Measurements from ENCODE around the gene SLC1A7.
A peak's percentile ranks its signal among the peaks of the same experiment; 100 is the strongest.

Gene SLC1A7

DNA sequence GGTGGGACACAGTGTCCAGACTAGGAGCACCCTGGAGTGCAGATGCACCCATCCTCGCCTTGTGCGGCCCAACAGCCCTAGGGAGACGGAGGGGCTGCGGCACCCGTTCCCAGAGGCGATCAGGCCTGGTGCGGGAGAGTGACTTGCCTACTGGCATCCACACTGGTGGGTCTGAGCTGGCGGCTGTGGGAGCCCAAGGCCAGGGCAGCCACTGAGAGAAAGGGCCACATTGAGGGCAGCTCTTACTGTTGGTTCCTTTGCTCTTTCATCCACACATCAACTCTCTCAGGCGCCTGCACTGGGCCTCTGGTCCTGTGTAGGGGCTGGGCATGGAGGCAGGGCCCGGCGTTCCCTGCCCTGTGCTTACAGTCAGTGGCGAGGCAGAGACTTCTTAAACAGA lies 71.8 kb downstream of the SLC1A7 start:
- TF ChIP-seq GATA3 (IDR thresholded peaks at IDR 0.05; ENCODE audit: low read depth, low read length) (no peak), GATA2 (IDR thresholded peaks at IDR 0.05; ENCODE audit: low read depth, low read length) (no peak)

DNA sequence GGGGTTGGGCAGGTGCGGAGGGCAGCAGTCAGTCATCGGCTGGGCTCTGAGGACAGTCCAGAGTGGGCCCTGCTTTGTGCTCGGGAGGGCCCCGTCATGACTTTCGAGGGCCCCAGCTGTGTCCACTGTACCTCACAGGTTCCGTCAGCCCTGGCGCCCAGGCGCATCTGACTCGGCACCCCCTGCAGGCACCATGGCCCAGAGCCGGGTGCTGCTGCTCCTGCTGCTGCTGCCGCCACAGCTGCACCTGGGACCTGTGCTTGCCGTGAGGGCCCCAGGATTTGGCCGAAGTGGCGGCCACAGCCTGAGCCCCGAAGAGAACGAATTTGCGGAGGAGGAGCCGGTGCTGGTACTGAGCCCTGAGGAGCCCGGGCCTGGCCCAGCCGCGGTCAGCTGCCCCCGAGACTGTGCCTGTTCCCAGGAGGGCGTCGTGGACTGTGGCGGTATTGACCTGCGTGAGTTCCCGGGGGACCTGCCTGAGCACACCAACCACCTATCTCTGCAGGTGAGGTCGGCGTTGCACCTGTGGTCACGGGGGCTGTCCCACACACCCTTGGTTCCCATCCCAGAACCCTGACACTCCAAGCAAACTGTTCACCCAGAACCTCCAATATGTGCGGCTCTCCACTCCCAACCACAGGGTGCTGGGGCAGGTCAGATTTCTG lies 72.6 kb downstream of the SLC1A7 start:
- TF ChIP-seq GATA2 (IDR thresholded peaks at IDR 0.05; ENCODE audit: low read depth, low read length), result no peak
- no peak for TF ChIP-seq GATA3 (IDR thresholded peaks at IDR 0.05; ENCODE audit: low read depth, low read length)

DNA sequence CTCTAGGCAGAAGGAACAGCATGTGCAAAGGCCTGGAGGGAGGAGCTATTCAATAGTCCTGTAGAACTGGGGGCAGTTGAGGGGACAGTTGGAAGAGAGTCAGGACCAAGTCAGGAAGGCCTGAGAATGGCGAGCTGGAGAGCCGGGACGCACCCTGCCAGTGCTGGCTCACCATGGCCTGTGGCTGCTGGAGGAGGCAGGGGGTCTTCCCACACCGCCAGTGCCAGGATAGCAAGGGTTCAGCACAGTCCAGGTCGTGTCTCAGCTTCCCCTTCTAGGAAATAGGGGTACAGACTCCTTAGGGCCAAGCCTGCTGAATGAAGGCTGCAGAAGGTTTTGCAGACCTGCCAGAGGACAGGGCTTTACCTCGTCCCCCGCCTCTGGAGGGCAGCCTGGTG lies 73.2 kb downstream of the SLC1A7 start:
- TF ChIP-seq GATA3 (IDR thresholded peaks at IDR 0.05; ENCODE audit: low read depth, low read length), result no peak
- TF ChIP-seq GATA2 (IDR thresholded peaks at IDR 0.05; ENCODE audit: low read depth, low read length), result no peak

DNA sequence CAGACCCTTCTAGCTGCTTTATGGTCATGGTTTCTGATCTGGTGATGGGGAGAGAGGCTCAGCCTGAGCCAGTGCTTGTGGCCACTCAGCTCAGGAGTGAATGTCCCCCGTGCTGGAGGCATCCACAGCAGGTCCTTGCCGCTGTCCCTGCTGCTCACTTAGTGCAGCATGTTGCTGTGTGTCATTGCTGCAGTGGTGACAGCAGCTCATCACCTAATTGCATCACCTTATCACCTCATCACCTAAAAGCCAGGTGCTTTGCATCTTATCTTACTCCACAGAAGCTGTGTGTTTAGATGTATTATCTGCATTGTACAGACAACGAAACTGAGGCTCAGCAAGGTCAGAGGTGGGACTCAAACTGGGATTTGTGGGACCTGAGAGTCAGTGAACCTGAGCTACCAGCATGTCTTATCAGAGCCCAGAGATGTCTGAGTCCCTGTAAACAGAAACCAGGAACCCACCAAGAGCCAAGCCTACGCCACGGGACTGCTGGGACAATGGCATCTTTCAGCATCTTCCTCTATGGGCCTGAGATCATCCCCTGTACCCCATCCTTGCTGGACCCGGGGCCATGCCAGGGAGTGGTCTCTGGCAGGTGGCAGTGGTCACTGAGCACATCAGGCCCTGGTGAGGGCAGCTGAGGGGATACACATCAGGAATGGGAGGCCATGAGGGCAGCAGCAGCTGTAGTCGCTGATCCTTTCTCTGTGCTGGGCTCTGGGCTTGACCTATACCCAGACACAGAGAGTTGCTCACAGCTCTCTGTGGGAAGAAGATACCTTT lies 73.9 kb downstream of the SLC1A7 start:
- TF ChIP-seq GATA2 (IDR thresholded peaks at IDR 0.05; ENCODE audit: low read depth, low read length), result peak; percentile 80
- no peak for TF ChIP-seq GATA3 (IDR thresholded peaks at IDR 0.05; ENCODE audit: low read depth, low read length)

DNA sequence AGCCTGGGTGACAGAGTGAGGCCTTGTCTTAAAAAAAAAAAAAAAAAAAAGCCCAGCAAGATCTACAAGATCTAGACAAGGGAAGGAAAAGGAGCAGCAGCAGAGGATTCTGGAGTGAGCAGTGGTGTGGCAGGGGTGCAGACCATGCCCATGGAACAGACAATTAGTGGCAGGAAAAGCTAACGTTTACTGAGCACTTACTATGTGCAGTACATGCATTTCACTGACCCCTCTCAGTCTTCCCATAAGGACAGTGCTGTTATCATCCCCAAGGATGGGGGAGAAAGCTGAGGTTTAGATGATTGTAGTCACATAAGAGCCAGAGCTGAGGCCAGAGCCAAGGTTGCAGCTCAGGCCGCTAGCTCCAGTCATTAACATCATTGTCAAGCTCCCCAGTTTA lies 74.6 kb downstream of the SLC1A7 start:
- no peak for TF ChIP-seq GATA2 (IDR thresholded peaks at IDR 0.05; ENCODE audit: low read depth, low read length)
- TF ChIP-seq GATA3 (IDR thresholded peaks at IDR 0.05; ENCODE audit: low read depth, low read length), result no peak

DNA sequence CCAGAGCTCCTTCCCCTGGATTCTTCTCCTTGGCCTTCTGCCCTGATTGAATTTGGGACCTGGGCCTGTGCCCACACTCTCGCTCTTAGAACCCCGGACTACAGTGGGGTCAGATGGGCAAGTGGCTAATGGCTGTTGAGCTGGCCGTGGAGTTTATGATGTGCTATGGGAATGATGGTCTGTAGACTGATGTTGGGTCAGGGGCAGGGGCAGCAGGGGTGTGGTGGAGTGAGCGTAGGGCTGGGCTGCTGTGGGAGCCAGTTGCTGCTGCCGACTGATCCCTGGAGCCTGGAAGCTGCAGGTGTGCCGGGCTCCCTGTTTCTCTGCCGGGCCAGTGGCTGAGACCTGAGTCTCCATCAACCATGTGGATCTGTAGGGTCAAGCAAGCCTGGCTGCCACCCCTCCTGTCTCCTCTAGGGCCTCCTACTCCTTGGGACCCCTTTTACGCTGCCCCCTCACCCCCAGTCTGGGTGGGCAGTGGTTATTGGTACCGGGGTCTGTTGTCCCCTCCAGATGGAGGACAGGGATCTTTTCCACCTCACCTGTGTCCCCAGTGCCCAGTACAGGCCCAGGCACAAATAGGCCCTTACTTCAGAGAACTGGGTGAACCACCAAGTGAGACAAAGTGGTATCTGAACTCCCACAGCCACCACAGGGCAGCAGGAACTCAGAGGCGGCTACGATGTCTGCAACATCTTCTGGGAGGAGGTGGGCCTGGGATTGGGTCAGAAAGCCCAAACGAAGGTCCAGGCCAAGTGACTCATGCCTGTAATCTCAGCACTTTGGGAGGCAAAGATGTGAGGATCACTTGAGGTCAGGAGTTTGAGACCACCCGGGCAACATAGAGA lies 75.3 kb downstream of the SLC1A7 start:
- TF ChIP-seq GATA3 (IDR thresholded peaks at IDR 0.05; ENCODE audit: low read depth, low read length), result no peak

DNA sequence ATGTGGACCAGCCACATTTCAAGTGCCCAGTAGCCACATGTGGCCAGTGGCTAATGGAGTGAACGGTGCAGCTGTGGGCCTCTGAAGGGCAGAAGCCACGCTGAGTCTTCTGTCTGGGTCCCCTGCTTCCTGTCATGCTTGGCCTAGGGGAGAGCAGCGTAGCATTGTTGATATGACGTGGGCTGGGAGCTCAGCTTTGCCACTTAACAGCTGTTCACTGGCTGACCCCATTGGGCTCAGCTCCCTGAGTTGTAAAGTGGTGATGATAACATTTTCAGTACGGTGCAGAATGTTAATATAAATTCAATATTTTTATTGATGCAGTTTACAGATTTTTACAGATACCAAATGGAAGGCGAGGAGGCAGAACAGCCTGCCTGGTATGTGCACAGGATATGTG lies 76.0 kb downstream of the SLC1A7 start:
- no peak for TF ChIP-seq GATA2 (IDR thresholded peaks at IDR 0.05; ENCODE audit: low read depth, low read length)
- no peak for TF ChIP-seq GATA3 (IDR thresholded peaks at IDR 0.05; ENCODE audit: low read depth, low read length)

DNA sequence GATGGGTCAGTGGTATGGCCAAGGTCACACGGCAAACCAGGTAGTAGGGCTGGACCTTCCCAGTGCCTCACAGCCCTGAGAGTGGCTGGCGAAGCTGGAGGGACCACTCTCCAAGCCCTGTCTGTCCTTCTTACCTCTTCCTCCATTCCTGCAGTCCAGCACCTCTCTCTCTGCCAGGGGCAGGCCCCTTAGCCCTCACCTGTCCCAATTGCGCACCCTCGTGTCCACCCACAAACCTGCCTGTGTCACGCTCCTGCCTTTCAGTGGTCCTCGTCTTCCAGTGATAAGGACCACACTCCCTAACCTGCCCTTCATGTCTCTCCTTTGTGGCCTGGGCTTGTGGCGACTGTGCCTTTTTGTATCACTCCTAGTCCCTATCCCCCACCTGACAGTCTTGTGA lies 77.0 kb downstream of the SLC1A7 start:
- no peak for TF ChIP-seq GATA2 (IDR thresholded peaks at IDR 0.05; ENCODE audit: low read depth, low read length)

DNA sequence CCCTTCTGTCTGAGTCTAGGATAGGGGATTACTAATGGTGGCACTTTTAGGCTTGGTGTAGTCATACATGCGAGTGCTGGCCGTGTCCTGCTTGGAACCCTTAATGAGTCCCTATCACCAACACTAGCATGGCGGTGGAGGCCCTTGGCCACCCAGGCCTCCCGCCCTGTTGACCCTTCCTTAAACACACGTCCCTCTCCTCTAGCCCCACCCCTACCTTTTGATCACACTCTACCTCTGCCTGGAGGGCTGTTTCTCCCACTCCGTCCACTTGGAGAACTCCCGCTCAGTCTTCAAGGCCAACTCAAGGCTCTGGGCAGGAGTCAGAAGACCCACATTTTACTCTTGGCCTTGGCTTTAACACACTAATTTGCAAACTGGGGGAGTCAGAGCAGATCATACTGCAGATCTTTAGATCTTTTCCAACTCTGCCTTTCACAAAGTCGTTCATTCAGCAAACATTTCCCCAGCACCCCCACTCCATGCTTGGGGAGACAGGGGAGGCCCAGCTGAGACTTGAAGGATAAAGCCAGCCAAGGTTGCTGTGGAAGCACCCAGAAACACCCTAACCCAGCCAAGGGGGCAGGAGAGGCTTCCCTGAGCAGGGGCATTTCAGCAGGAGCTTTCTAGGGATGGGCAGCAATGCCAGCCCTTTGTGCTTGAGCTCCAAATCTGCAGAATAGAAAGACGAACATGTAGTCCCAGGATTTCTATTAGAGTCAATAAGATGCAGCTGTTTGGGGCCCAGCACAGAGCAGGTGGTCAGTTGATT lies 78.5 kb downstream of the SLC1A7 start:
- TF ChIP-seq GATA3 (IDR thresholded peaks at IDR 0.05; ENCODE audit: low read depth, low read length), result no peak
- no peak for TF ChIP-seq GATA2 (IDR thresholded peaks at IDR 0.05; ENCODE audit: low read depth, low read length)

DNA sequence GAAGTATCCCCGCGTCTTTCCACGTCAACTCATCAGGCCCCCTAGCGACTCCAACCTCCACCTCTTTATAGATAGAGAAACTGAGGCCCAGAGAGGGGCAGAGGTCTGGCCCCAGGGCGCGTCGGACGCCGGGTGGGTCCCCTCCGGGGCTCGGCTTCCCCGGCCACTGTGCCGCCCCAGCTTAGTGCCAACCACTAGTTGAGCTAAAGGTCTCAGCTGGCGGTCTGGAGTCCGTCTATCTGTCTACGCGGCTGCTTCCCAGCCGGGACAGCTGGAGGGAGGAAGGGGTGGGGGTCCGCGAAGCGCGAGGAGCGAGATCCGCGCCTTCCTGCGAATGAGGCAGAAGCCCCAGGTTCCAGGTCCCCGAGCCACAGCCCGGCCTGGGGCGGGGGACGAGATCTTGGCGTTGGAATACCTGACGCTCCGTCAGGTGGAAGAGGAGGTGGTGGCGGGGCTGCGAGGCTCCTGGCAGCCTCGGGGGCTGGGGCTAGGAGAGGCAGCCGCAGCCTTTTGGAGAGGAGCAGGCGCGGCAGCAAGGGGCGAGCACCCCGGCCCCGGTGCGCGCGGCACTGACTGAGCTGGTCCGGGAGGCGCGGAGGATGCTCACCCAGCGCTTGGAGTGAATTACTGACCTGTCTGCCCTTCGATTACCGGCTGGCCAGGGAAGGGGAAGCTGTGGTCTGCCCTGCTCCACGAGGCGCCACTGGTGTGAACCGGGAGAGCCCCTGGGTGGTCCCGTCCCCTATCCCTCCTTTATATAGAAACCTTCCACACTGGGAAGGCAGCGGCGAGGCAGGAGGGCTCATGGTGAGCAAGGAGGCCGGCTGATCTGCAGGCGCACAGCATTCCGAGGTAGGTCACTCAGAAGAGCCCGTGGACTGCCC lies 79.5 kb downstream of the SLC1A7 start:
- TF ChIP-seq GATA2 (IDR thresholded peaks at IDR 0.05; ENCODE audit: low read depth, low read length), result no peak
- no peak for TF ChIP-seq GATA3 (IDR thresholded peaks at IDR 0.05; ENCODE audit: low read depth, low read length)

DNA sequence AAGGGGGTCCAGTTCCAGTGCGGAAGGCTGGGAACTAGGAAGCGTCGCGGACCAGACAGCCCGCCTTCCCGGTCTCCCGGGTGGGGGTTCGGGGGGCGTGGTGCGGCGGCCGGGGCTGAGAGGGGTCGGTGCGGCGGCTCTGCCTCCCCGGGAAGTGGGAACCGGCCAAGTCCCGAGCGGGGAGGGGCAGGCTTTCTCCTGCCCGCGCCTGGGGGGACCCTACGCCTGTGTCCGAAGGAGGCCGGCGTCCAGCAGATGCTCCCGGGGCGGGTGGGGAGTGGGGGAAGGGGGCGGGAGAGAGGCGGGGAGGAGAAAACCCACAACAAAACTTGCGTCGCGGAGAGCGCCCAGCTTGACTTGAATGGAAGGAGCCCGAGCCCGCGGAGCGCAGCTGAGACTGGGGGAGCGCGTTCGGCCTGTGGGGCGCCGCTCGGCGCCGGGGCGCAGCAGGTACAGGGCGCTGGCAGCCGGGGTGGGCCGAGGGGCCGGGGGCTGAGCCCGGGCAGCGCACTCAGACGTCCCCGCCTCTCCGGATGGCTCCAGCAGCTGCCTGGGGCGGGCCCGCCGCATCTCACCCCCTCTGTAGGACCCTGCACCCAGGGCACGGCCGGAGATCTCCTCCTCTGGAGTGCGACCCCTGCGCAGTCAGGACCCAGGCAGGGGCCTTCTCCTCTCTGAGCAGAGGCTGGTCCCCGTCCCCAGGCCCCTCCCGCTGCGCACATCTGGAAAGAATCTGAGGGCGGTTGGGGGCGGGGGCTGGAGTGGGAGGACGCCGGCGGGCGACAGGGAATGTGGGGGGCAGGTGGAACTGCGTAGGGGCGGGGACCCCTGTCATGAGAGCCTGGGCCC lies 80.4 kb downstream of the SLC1A7 start, which contains the start of gene PODN:
TSS of gene PODN (plus strand) at position 355 of the 849 bp plus-strand sequence. CDS start 7,643 bp downstream, outside the sequence.
- no peak for TF ChIP-seq GATA2 (IDR thresholded peaks at IDR 0.05; ENCODE audit: low read depth, low read length)
- TF ChIP-seq GATA3 (IDR thresholded peaks at IDR 0.05; ENCODE audit: low read depth, low read length), result no peak

All from SH-SY5Y (cell line).